Motor neuron (in vitro differentiated cells): ENCODE results near the gene SLC22A24. TPM values are rescaled to one million over a fixed set of nuclear protein-coding genes. Genes with fewer than 3 reads are reported as not detected.
"Not testable (repeated sequence)": the region's sequence is repeated elsewhere in the genome, so short reads cannot be mapped to it uniquely, and the experiment has no call there.

Source experiments
- ATAC-seq, 8 experiments: fragments of 200-7000 bp; cut with Tn5 transposase; replicated peaks in 6 of 8; 2 replicates each; pipeline ENCODE4 v1.8.0; 2021; ENCODE audit warnings: mild to moderate bottlenecking in 8 of 8, moderate library complexity in 8 of 8
- H3K27ac ChIP-seq, 2 donors: fragments of 250-450 bp; sonication (Bioruptor Pico); 2 replicates each; pipeline ENCODE4 v1.9.0; 2021; ENCODE audit warnings: antibody characterized with exemption in 2 of 2, mild to moderate bottlenecking in 2 of 2, moderate library complexity in 1 of 2
- H3K4me1 ChIP-seq, 2 donors: fragments of 250-450 bp; sonication (Bioruptor Pico); replicated peaks in 1 of 2; 2 replicates each; pipeline ENCODE4 v1.6.1; 2021; ENCODE audit warnings: antibody characterized with exemption in 2 of 2, mild to moderate bottlenecking in 2 of 2, moderate library complexity in 1 of 2
- H3K4me3 ChIP-seq, 5 donors: fragments of 250-450 bp; sonication (Bioruptor Pico); 2 replicates each; pipeline ENCODE4 v1.9.0; 2021; ENCODE audit warnings: antibody characterized with exemption in 5 of 5, mild to moderate bottlenecking in 5 of 5, moderate library complexity in 4 of 5
- WGBS, 10 experiments: fragments of 450-650 bp; shearing (Covaris generic); methylation state at CpG; one replicate each; pipeline ENCODE4 v1.0.0; 2022; 5-methylcytosine and 5-hydroxymethylcytosine counted together
- in situ Hi-C, 9 experiments: fragments of 400-800 bp; cut with MboI; loops; one replicate each; pipeline ENCODE4 v1.15.0; 2021; ENCODE audit warnings: low sequenced_read_pairs in 9 of 9, low pct_unique_long_range_greater_than_20kb in 2 of 9; ENCODE audit not compliant: unreplicated experiment in 9 of 9
- total RNA-seq, 8 experiments: library from RNA; unstranded; fragments of 300-600 nt; gene quantifications; 2 replicates each; pipeline versions ENCODE4 v1.2.3 to v1.2.4, GENCODE V29; 2022

Gene SLC22A24, protein sequence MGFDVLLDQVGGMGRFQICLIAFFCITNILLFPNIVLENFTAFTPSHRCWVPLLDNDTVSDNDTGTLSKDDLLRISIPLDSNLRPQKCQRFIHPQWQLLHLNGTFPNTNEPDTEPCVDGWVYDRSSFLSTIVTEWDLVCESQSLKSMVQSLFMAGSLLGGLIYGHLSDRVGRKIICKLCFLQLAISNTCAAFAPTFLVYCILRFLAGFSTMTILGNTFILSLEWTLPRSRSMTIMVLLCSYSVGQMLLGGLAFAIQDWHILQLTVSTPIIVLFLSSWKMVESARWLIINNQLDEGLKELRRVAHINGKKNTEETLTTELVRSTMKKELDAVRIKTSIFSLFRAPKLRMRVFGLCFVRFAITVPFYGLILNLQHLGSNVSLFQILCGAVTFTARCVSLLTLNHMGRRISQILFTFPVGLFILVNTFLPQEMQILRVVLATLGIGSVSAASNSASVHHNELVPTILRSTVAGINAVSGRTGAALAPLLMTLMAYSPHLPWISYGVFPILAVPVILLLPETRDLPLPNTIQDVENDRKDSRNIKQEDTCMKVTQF
- total RNA-seq, result not detected

DNA sequence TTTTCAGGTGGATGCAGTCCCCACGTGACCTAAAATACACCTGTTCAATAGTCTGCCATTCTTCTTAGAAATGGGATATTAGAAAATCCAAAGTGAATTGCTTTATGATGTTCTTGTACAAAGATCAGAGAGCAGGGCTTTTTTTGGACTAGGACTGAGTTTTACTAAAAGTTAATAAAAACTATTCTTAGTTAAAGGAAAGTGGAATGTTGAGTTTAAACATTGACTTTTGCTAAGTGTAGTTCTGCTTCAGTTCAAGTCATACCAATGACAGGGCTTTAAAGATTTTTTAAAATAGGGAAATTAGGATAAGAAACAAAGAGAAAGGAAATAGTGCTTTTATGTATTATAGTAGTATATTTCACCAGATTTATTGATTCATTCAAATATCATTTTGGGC is at the start of gene SLC22A24:
TSS of gene SLC22A24 (minus strand) at position 101 of the 400 bp plus-strand sequence. CDS start 442 bp downstream, outside the sequence.
- no peak for ATAC-seq
- in situ Hi-C loops, result no loop called here
- H3K4me3 ChIP-seq, result no peak within 1 kb of the TSS
- no peak within 1 kb of the TSS for H3K27ac ChIP-seq
- WGBS, 10 experiments, result 0 to 100% (median 57%) methylated on average over 1 of the region's 1 CpG; no CpG with 5 or more reads in 5 of the 10 experiments
- no peaks in the 10 kb centered on the region for H3K4me1 ChIP-seq

DNA sequence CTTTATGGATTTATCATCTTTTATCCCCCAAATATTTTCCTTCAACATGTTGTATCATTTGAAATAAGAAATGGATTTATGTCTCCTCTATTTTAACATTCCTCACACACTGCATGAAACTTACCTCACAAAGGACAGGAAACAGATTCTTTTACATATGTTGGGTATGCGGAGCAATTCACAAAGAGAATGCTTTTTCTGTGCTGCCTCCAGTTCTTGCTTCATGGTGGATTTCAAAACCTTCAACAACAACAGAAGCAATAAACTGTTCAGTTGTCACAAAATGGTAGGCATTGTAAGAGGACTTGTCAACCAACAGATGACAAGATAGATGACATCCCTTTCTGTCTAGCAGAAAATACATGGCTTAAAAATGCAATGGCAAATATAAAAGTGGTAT is 36.5 kb upstream of the SLC22A24 start:
- Histone ChIP-seq H3K4me3 (no peak overlapping the region), H3K27ac (no peak overlapping the region), H3K4me1 (peaks cover 0 to 3% of the 10 kb centered on the region in 2 donors)
- in situ Hi-C loops, result no loop called here
- no peak for ATAC-seq
- WGBS, 10 experiments, result 0 to 100% (median 60%) methylated on average over 1 of the region's 1 CpG; no CpG with 5 or more reads in 3 of the 10 experiments

- Histone ChIP-seq H3K27ac (no peak overlapping the region), H3K4me1 (peaks cover 0 to 3% of the 10 kb centered on the region in 2 donors), H3K4me3 (no peak overlapping the region)
- 0 to 64% (median 17%) methylated on average over 1 of the region's 1 CpG; no CpG with 5 or more reads in 4 of the 10 experiments for WGBS, 10 experiments
- peak in 4 of 8 experiments; percentile 11 to 95 (median 54) for ATAC-seq
- in situ Hi-C loops, result no loop called here
These were observed 35.5 kb upstream of the SLC22A24 start for GRCh38 chr11:63179432-63180041.

DNA sequence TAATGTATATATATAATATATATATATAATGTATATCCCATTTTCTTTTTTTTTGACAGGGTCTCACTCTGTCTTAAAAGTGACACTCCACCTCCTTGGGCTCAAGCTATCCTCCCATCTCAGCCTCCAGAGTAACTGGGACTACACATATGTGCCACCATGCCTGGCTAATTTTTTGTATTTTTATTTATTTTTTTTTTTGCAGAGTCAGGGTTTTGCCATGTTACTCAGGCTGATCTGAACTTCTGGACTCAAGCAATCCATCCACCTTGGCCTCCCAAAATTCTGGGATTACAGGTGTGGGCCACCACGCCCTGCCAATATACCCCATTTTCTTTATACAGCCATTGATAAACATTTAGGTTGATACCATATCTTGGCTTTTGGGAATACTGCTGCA is 33.9 kb upstream of the SLC22A24 start:
- H3K4me1 ChIP-seq, result peaks cover 0 to 3% of the 10 kb centered on the region in 2 donors
- no peak for ATAC-seq
- H3K4me3 ChIP-seq, result no peak overlapping the region
- in situ Hi-C loops, result no loop called here
- H3K27ac ChIP-seq, result no peak overlapping the region
- WGBS, 10 experiments, result 0 to 100% (median 29%) methylated on average over 1 of the region's 1 CpG; no CpG with 5 or more reads in 5 of the 10 experiments

GRCh38 chr11:63165706-63166310 is 21.8 kb upstream of the SLC22A24 start:
- in situ Hi-C loops, result no loop called here
- H3K4me1 ChIP-seq, result no peaks in the 10 kb centered on the region
- no peak for ATAC-seq
- no peak overlapping the region for H3K4me3 ChIP-seq
- no peak overlapping the region for H3K27ac ChIP-seq
- WGBS, 10 experiments, result 0 to 88% (median 70%) methylated on average over 1 to 4 of the region's 4 CpGs; no CpG with 5 or more reads in 3 of the 10 experiments

- 20 to 86% (median 52%) methylated on average over 1 of the region's 1 CpG; no CpG with 5 or more reads in 6 of the 10 experiments for WGBS, 10 experiments
- in situ Hi-C loops, result no loop called here
- Histone ChIP-seq H3K4me1 (no peaks in the 10 kb centered on the region), H3K4me3 (no peak overlapping the region), H3K27ac (no peak overlapping the region)
- ATAC-seq, result peak in 2 of 8 experiments; percentile 48 to 62
These were observed 11.8 kb upstream of the SLC22A24 start for GRCh38 chr11:63155794-63156193.

GRCh38 chr11:63146581-63146980 is 2.6 kb upstream of the SLC22A24 start:
- no peak for ATAC-seq
- Histone ChIP-seq H3K4me3 (no peak overlapping the region), H3K4me1 (no peaks in the 10 kb centered on the region), H3K27ac (no peak overlapping the region)
- in situ Hi-C loops, result no loop called here
- 0 to 100% (median 60%) methylated on average over 1 to 2 of the region's 2 CpGs; no CpG with 5 or more reads in 1 of the 10 experiments for WGBS, 10 experiments

- 0 to 67% (median 0%) methylated on average over 1 to 3 of the region's 3 CpGs; no CpG with 5 or more reads in 1 of the 10 experiments for WGBS, 10 experiments
- in situ Hi-C loops, result no loop called here
These were observed 1.6 kb downstream of the SLC22A24 start for GRCh38 chr11:63142459-63142858.

DNA sequence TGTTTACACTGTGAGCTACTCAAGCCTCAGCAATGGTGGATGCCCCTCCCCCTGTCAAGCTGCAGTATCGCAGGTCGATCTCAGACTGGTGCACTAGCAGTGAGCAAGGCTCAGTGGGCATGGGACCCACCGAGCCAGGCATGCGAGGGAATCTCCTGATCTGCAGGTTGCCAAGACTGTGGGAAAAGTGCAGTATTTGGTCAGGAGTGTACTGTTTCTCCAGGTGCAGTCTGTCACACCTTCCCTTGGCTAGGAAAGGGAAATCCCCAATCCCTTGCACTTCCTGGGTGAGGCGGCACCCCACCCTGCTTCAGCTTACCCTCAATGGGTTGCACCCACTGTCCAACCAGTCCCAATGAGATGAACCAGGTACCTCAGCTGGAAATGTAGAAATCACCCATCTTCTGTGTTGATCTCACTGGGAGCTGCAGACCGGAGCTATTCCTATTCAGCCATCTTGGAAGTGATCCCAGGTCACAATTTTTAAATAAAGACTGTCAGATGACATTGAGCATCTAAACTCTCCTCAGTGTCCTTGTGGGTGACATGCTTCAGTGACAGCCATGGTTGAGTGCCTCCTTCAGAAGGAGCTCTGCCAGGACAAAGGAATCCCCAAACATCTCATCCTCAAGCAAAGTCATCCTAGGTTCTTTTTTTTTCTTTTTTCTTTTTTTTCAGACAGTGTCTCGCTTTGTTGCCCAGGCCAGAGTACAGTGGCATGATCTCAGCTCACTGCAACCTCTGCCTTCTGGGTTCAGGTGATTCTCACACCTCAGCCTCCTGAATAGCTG is 10.8 kb downstream of the SLC22A24 start:
- no peak overlapping the region for H3K27ac ChIP-seq
- in situ Hi-C loops, result no loop called here
- ATAC-seq, result no peak
- H3K4me3 ChIP-seq, result no peak overlapping the region
- WGBS, 10 experiments, result 20 to 90% (median 69%) methylated on average over 1 to 5 of the region's 7 CpGs; no CpG with 5 or more reads in 5 of the 10 experiments
- no peaks in the 10 kb centered on the region for H3K4me1 ChIP-seq

More at GRCh38 chr11:63142459-63142858, 1.6 kb downstream of the SLC22A24 start:
- H3K4me1 ChIP-seq, result no peaks in the 10 kb centered on the region
- no peak overlapping the region for H3K27ac ChIP-seq
- no peak overlapping the region for H3K4me3 ChIP-seq
- ATAC-seq, result peak in 2 of 8 experiments; percentile 56 to 60

DNA sequence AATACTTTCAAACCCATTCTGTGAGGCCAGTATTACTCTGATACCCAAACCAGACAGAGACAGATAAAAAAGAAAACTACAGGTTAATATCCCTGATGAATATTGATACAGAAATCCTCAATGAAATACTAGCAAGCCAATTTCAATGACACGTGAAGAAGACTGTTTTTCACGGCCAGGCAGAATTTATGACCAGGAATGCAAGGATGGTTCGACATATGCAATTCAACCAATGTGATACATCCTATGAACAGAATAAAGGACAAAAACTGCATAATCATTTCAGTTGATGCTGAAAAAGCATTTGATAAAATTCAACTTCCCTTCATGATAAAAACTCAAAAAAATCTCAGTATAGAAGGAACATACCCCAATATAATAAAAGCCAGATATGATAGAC is 44.5 kb downstream of the SLC22A24 start:
- H3K27ac ChIP-seq, result no peak overlapping the region
- H3K4me1 ChIP-seq, result no peaks in the 10 kb centered on the region
- ATAC-seq, result no peak
- in situ Hi-C loops, result no loop called here
- no peak overlapping the region for H3K4me3 ChIP-seq
- WGBS, 10 experiments, result 13 to 100% (median 62%) methylated on average over 3 of the region's 3 CpGs; no CpG with 5 or more reads in 1 of the 10 experiments

GRCh38 chr11:63080682-63081081 is 63.3 kb downstream of the SLC22A24 start:
- Histone ChIP-seq H3K4me3 (no peak overlapping the region), H3K27ac (no peak overlapping the region), H3K4me1 (no peaks in the 10 kb centered on the region)
- ATAC-seq, result no peak
- in situ Hi-C loops, result no loop called here
- 0 to 100% (median 69%) methylated on average over 1 to 2 of the region's 2 CpGs; no CpG with 5 or more reads in 4 of the 10 experiments for WGBS, 10 experiments

GRCh38 chr11:63046203-63046602 is 97.8 kb downstream of the SLC22A24 start:
- WGBS, 10 experiments, result 0 to 64% (median 10%) methylated on average over 1 of the region's 1 CpG; no CpG with 5 or more reads in 3 of the 10 experiments
- H3K27ac ChIP-seq, H3K4me3 ChIP-seq, ATAC-seq, H3K4me1 ChIP-seq: not testable (repeated sequence)
- in situ Hi-C loops, result loop anchor here in 4 of 9 experiments (25.0 kb wide), 2 partner anchors 166 to 591 kb away; no protein-coding TSS in a partner anchor
